Measurements from ENCODE around the gene KCNT1.

Gene KCNT1

GRCh38 chr9:135695642-135696041 lies 6.3 kb upstream of the KCNT1 start:
- Histone ChIP-seq H3K36me3 (ENCODE audit: control insufficient read depth, low read length) (no peaks in the 10 kb centered on the region), H3K27me3 (ENCODE audit: control insufficient read depth, low read length) (no peaks in the 10 kb centered on the region), H3F3A (ENCODE audit: control insufficient read depth, insufficient read depth) (no peaks in the 10 kb centered on the region), H4K20me1 (ENCODE audit: control insufficient read depth, insufficient read depth, low read depth, low read length) (no peaks in the 10 kb centered on the region), H3K27ac (ENCODE audit: low read depth, low read length) (no peak overlapping the region), H3K79me2 (ENCODE audit: control insufficient read depth, low read length) (no peaks in the 10 kb centered on the region), H3K9me3 (ENCODE audit: control insufficient read depth, insufficient read depth, low read length) (no peaks in the 10 kb centered on the region), H3K9me2 (replicated peaks; ENCODE audit: control insufficient read depth, low read length) (no peaks in the 10 kb centered on the region), H3K4me3 (ENCODE audit: low read length) (no peak overlapping the region), H3K4me1 (ENCODE audit: control insufficient read depth, low read length) (no peaks in the 10 kb centered on the region), H3K4me2 (ENCODE audit: low read length) (no peak overlapping the region)
- TF ChIP-seq EZH2phosphoT487 (IDR thresholded peaks at IDR 0.05; ENCODE audit: borderline replicate concordance, low read length), result no peak
- no peak for TF ChIP-seq CTCF (IDR thresholded peaks at IDR 0.05; ENCODE audit: low read depth, low read length, poor library complexity, severe bottlenecking)

- Histone ChIP-seq H3K36me3 (ENCODE audit: control insufficient read depth, low read length) (no peaks in the 10 kb centered on the region), H3F3A (ENCODE audit: control insufficient read depth, insufficient read depth) (no peaks in the 10 kb centered on the region), H3K27me3 (ENCODE audit: control insufficient read depth, low read length) (no peaks in the 10 kb centered on the region), H3K4me1 (ENCODE audit: control insufficient read depth, low read length) (no peaks in the 10 kb centered on the region), H3K9me2 (replicated peaks; ENCODE audit: control insufficient read depth, low read length) (no peaks in the 10 kb centered on the region), H3K9me3 (ENCODE audit: control insufficient read depth, insufficient read depth, low read length) (no peaks in the 10 kb centered on the region), H3K27ac (ENCODE audit: low read depth, low read length) (no peak overlapping the region), H3K4me2 (ENCODE audit: low read length) (no peak overlapping the region), H3K4me3 (ENCODE audit: low read length) (no peak overlapping the region), H3K79me2 (ENCODE audit: control insufficient read depth, low read length) (no peaks in the 10 kb centered on the region), H4K20me1 (ENCODE audit: control insufficient read depth, insufficient read depth, low read depth, low read length) (no peaks in the 10 kb centered on the region)
- TF ChIP-seq CTCF (IDR thresholded peaks at IDR 0.05; ENCODE audit: low read depth, low read length, poor library complexity, severe bottlenecking) (no peak), EZH2phosphoT487 (IDR thresholded peaks at IDR 0.05; ENCODE audit: borderline replicate concordance, low read length) (no peak)
Measured at GRCh38 chr9:135696446-135696845, 5.5 kb upstream of the KCNT1 start.

- Histone ChIP-seq H3K27me3 (ENCODE audit: control insufficient read depth, low read length) (no peaks in the 10 kb centered on the region), H3K4me2 (ENCODE audit: low read length) (no peak overlapping the region), H3K9me2 (replicated peaks; ENCODE audit: control insufficient read depth, low read length) (no peaks in the 10 kb centered on the region), H4K20me1 (ENCODE audit: control insufficient read depth, insufficient read depth, low read depth, low read length) (no peaks in the 10 kb centered on the region), H3K79me2 (ENCODE audit: control insufficient read depth, low read length) (no peaks in the 10 kb centered on the region), H3K9me3 (ENCODE audit: control insufficient read depth, insufficient read depth, low read length) (no peaks in the 10 kb centered on the region), H3K27ac (ENCODE audit: low read depth, low read length) (no peak overlapping the region), H3F3A (ENCODE audit: control insufficient read depth, insufficient read depth) (no peaks in the 10 kb centered on the region), H3K36me3 (ENCODE audit: control insufficient read depth, low read length) (no peaks in the 10 kb centered on the region), H3K4me1 (ENCODE audit: control insufficient read depth, low read length) (no peaks in the 10 kb centered on the region), H3K4me3 (ENCODE audit: low read length) (no peak overlapping the region)
- TF ChIP-seq CTCF (IDR thresholded peaks at IDR 0.05; ENCODE audit: low read depth, low read length, poor library complexity, severe bottlenecking) (no peak), EZH2phosphoT487 (IDR thresholded peaks at IDR 0.05; ENCODE audit: borderline replicate concordance, low read length) (no peak)
Measured at GRCh38 chr9:135697226-135697625, 4.8 kb upstream of the KCNT1 start.

GRCh38 chr9:135698236-135698635 lies 3.7 kb upstream of the KCNT1 start:
- H3K9me3 ChIP-seq (ENCODE audit: control insufficient read depth, insufficient read depth, low read length), result no peaks in the 10 kb centered on the region
- H3K4me1 ChIP-seq (ENCODE audit: control insufficient read depth, low read length), result no peaks in the 10 kb centered on the region
- no peak overlapping the region for H3K4me2 ChIP-seq (ENCODE audit: low read length)
- H3K9me2 ChIP-seq (replicated peaks; ENCODE audit: control insufficient read depth, low read length), result no peaks in the 10 kb centered on the region
- H3F3A ChIP-seq (ENCODE audit: control insufficient read depth, insufficient read depth), result no peaks in the 10 kb centered on the region
- H3K4me3 ChIP-seq (ENCODE audit: low read length), result no peak overlapping the region
- H3K27me3 ChIP-seq (ENCODE audit: control insufficient read depth, low read length), result no peaks in the 10 kb centered on the region
- no peaks in the 10 kb centered on the region for H3K36me3 ChIP-seq (ENCODE audit: control insufficient read depth, low read length)
- no peaks in the 10 kb centered on the region for H3K79me2 ChIP-seq (ENCODE audit: control insufficient read depth, low read length)
- TF ChIP-seq EZH2phosphoT487 (IDR thresholded peaks at IDR 0.05; ENCODE audit: borderline replicate concordance, low read length), result no peak
- no peak for TF ChIP-seq CTCF (IDR thresholded peaks at IDR 0.05; ENCODE audit: low read depth, low read length, poor library complexity, severe bottlenecking)
- H3K27ac ChIP-seq (ENCODE audit: low read depth, low read length), result no peak overlapping the region
- no peaks in the 10 kb centered on the region for H4K20me1 ChIP-seq (ENCODE audit: control insufficient read depth, insufficient read depth, low read depth, low read length)

Data from DOHH2 (cell line).